Right ventricle myocardium superior (tissue), 1 donor: Measurements from ENCODE around the gene PSMB8. TPM values are rescaled to one million over a fixed set of nuclear protein-coding genes. Genes with fewer than 3 reads are reported as not detected.
A peak's percentile ranks its signal among the peaks of the same experiment; 100 is the strongest.

Source experiments
- ATAC-seq: fragments of 200-7000 bp; cut with Tn5 transposase; one replicate; pipeline ENCODE4 v1.9.1; 2020; ENCODE audit warnings: mild to moderate bottlenecking; ENCODE audit not compliant: poor library complexity
- DNase-seq: peaks from one replicate; pipeline ENCODE4 v3.0.0-alpha.2; 2020
- intact Hi-C: fragments of 100-400 bp; cut with DNase I; formaldehyde crosslinking; loops from one replicate; pipeline ENCODE4 v1.11.2; 2022
- total RNA-seq: library from RNA; stranded (reverse); fragmentation: NEBNext Ultra II Directional; extraction: Animal tissue kit (Norgen Biotek cat#: 25700); gene quantifications from one replicate; pipeline ENCODE4 v1.2.1, GENCODE V29; 2021
- donor health status: DM: no; HTN: yes; CAD: no; lungs with severe emphysema.

Gene PSMB8
- total RNA-seq, 1 donor from 2014 or later = 16.7 TPM

GRCh38 chr6:32862725-32863124 lies 18.9 kb upstream of the PSMB8 start:
- DNase-seq = no peak
- intact Hi-C loops = no loop called here
- ATAC-seq = no peak

GRCh38 chr6:32860674-32861073 lies 16.8 kb upstream of the PSMB8 start:
- no peak for DNase-seq
- ATAC-seq = no peak
- intact Hi-C loops = no loop called here

- no peak for ATAC-seq
- intact Hi-C loops = no loop called here
- DNase-seq = no peak
Measured at GRCh38 chr6:32858194-32858593, 14.3 kb upstream of the PSMB8 start.

- intact Hi-C loops = no loop called here
- DNase-seq (no peak), ATAC-seq (no peak)
Measured at GRCh38 chr6:32857156-32857891, 13.5 kb upstream of the PSMB8 start.

GRCh38 chr6:32855467-32856174 lies 11.8 kb upstream of the PSMB8 start:
- ATAC-seq = no peak
- intact Hi-C loops = loop anchor here (2.0 kb wide), 1 partner anchor 17 kb away; the partner anchor contains the start of gene TAP2

GRCh38 chr6:32854376-32855178 lies 10.7 kb upstream of the PSMB8 start:
- intact Hi-C loops = loop anchor here (2.0 kb wide), 1 partner anchor 16 kb away; the partner anchor contains the start of gene TAP2
- DNase-seq (peak; percentile 57), ATAC-seq (peak; percentile 30)

More at GRCh38 chr6:32855467-32856174, 11.8 kb upstream of the PSMB8 start:
- DNase-seq = no peak

- intact Hi-C loops = loop anchor here (2.0 kb wide), 1 partner anchor 15 kb away; the partner anchor contains the start of gene TAP2
- peak; percentile 97 for DNase-seq
- peak; percentile 97 for ATAC-seq
Measured at GRCh38 chr6:32853541-32854375, 9.9 kb upstream of the PSMB8 start, which contains the start of the genes PSMB9 and TAP1. PSMB9 (plus strand) TSS chr6:32854192; CDS start chr6:32854230, 38 bp downstream. TAP1 (minus strand) TSS chr6:32853704; CDS start chr6:32853636, 68 bp downstream.

GRCh38 chr6:32852844-32853540 lies 9.1 kb upstream of the PSMB8 start:
- DNase-seq = peak; percentile 61
- intact Hi-C loops = no loop called here
- ATAC-seq = peak; percentile 49

GRCh38 chr6:32852018-32852843 lies 8.4 kb upstream of the PSMB8 start:
- DNase-seq (peak; percentile 59), ATAC-seq (no peak)
- intact Hi-C loops = no loop called here

- ATAC-seq (no peak), DNase-seq (no peak)
- intact Hi-C loops = no loop called here
Measured at GRCh38 chr6:32851025-32851424, 7.2 kb upstream of the PSMB8 start.

- ATAC-seq = no peak
- no peak for DNase-seq
- intact Hi-C loops = no loop called here
Measured at GRCh38 chr6:32849126-32849525, 5.3 kb upstream of the PSMB8 start.

GRCh38 chr6:32847795-32848194 lies 3.9 kb upstream of the PSMB8 start:
- no peak for DNase-seq
- no peak for ATAC-seq
- intact Hi-C loops = no loop called here

GRCh38 chr6:32847004-32847403 lies 3.2 kb upstream of the PSMB8 start:
- DNase-seq (no peak), ATAC-seq (no peak)
- intact Hi-C loops = no loop called here

- no peak for DNase-seq
- ATAC-seq = no peak
- intact Hi-C loops = no loop called here
Measured at GRCh38 chr6:32845384-32845884, 1.6 kb upstream of the PSMB8 start.

GRCh38 chr6:32844839-32845383 lies 1.1 kb upstream of the PSMB8 start:
- DNase-seq (no peak), ATAC-seq (no peak)
- intact Hi-C loops = no loop called here

- no peak for DNase-seq
- no peak for ATAC-seq
- intact Hi-C loops = no loop called here
Measured at GRCh38 chr6:32843331-32843978, 392 bp downstream of the PSMB8 start.
